ENCODE results near the gene AGBL4.

The AGBL4 gene

DNA sequence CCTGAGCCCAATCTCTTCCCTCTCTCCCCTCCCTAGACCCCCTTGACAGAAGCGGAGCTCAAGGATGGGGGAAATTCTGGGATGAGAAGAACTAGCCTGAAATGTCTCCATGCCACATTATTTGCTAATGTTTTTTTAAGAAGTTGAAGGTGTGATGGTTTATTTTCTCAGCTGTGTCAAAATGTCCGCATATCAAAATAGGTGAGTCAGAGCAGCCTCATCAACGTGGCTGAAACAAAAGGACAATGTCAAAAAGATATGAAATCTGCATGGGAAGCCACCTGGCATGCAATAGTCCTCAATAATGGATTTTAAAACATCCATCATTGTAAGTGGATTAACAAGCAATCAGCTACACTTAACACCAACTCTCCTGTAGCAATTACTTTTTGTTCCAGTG, 1348.5 kb downstream of the AGBL4 start:
- no peak for DNase-seq
- H4K8ac ChIP-seq (ENCODE audit: low read length) = no peak overlapping the region
- H2AFZ ChIP-seq (ENCODE audit: low read depth, low read length) = no peak overlapping the region
- H4K91ac ChIP-seq (ENCODE audit: low read length) = no peak overlapping the region
- H2BK5ac ChIP-seq (ENCODE audit: low read depth, low read length, poor library complexity, severe bottlenecking) = no peak overlapping the region
- H3K4ac ChIP-seq (ENCODE audit: low read depth in 1 of 2, low read length in 2 of 2) = no peak overlapping the region
- H2BK12ac ChIP-seq (ENCODE audit: low read length in 2 of 2) = no peak overlapping the region
- no peak overlapping the region for H2BK120ac ChIP-seq (ENCODE audit: low read depth, low read length)
- no peaks in the 10 kb centered on the region for H3K36me3 ChIP-seq (ENCODE audit: control insufficient read depth in 1 of 2, insufficient read depth in 2 of 2, low read depth in 1 of 2, low read length in 2 of 2)
- H3K23ac ChIP-seq (ENCODE audit: low read length in 2 of 2) = no peak overlapping the region
- H3K4me2 ChIP-seq (ENCODE audit: low read length, poor library complexity, severe bottlenecking) = peak overlapping the region; percentile 51
- H3K79me1 ChIP-seq (replicated peaks; ENCODE audit: low read length, poor library complexity, severe bottlenecking) = no peaks in the 10 kb centered on the region
- H3K27me3 ChIP-seq (ENCODE audit: control insufficient read depth in 1 of 2, insufficient read depth in 1 of 2, low read length in 2 of 2) = no peaks in the 10 kb centered on the region
- no peak overlapping the region for H3K9ac ChIP-seq (ENCODE audit: low read length)
- peaks cover 16% of the 10 kb centered on the region for H3K4me1 ChIP-seq (ENCODE audit: control insufficient read depth, insufficient read depth, low read depth, low read length)
- H3K4me3 ChIP-seq (ENCODE audit: insufficient read depth in 1 of 2, low read depth in 1 of 2, low read length in 2 of 2) = no peak overlapping the region
- no peak overlapping the region for H2BK15ac ChIP-seq (ENCODE audit: low read depth, poor library complexity, severe bottlenecking)
- no peaks in the 10 kb centered on the region for H3K9me3 ChIP-seq (ENCODE audit: control insufficient read depth, low read length)
- 54% methylated on average over 3 of the region's 3 CpGs for WGBS
- no peak overlapping the region for H3K14ac ChIP-seq (ENCODE audit: low read length in 2 of 2)
- H2AK5ac ChIP-seq (ENCODE audit: low read length, severe bottlenecking) = peak overlapping the region; percentile 73
- H3K18ac ChIP-seq (ENCODE audit: low read depth in 1 of 2, low read length in 2 of 2) = no peak overlapping the region
- H3K27ac ChIP-seq (ENCODE audit: low read length, poor library complexity, severe bottlenecking) = peak overlapping the region; percentile 42

DNA sequence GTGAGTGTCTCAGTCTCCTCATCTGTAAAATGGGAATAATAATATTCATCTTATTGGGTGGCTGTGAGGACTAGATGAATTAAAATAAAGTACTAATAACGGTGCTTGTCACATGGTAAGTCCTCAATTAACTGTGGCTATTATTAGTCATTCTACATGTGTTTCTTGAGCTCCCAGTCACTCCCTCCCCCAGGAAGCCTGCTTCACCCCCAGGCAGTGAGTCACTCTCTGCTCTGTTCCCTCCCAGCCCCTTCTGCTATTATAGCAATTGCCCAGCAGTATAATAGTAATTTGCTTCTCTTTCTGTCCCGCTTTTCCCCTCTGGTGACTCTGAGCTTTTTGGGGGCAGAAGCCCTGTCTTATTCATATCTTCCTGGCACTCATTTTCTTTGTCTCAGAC, 1349.1 kb downstream of the AGBL4 start:
- H3K4me1 ChIP-seq (ENCODE audit: control insufficient read depth, insufficient read depth, low read depth, low read length) = peaks cover 16% of the 10 kb centered on the region
- H3K9ac ChIP-seq (ENCODE audit: low read length) = no peak overlapping the region
- DNase-seq = no peak
- H3K4me2 ChIP-seq (ENCODE audit: low read length, poor library complexity, severe bottlenecking) = peak overlapping the region; percentile 51
- no peak overlapping the region for H2AFZ ChIP-seq (ENCODE audit: low read depth, low read length)
- no peak overlapping the region for H3K23ac ChIP-seq (ENCODE audit: low read length in 2 of 2)
- no peak overlapping the region for H2BK15ac ChIP-seq (ENCODE audit: low read depth, poor library complexity, severe bottlenecking)
- no peaks in the 10 kb centered on the region for H3K79me1 ChIP-seq (replicated peaks; ENCODE audit: low read length, poor library complexity, severe bottlenecking)
- no peak overlapping the region for H3K4ac ChIP-seq (ENCODE audit: low read depth in 1 of 2, low read length in 2 of 2)
- no peaks in the 10 kb centered on the region for H3K9me3 ChIP-seq (ENCODE audit: control insufficient read depth, low read length)
- H3K27ac ChIP-seq (ENCODE audit: low read length, poor library complexity, severe bottlenecking) = no peak overlapping the region
- no peak overlapping the region for H2BK120ac ChIP-seq (ENCODE audit: low read depth, low read length)
- H2AK5ac ChIP-seq (ENCODE audit: low read length, severe bottlenecking) = no peak overlapping the region
- H4K8ac ChIP-seq (ENCODE audit: low read length) = no peak overlapping the region
- H4K91ac ChIP-seq (ENCODE audit: low read length) = no peak overlapping the region
- H3K4me3 ChIP-seq (ENCODE audit: insufficient read depth in 1 of 2, low read depth in 1 of 2, low read length in 2 of 2) = no peak overlapping the region
- H3K27me3 ChIP-seq (ENCODE audit: control insufficient read depth in 1 of 2, insufficient read depth in 1 of 2, low read length in 2 of 2) = peaks cover 0 to under 1% of the 10 kb centered on the region in 2 experiments
- H2BK5ac ChIP-seq (ENCODE audit: low read depth, low read length, poor library complexity, severe bottlenecking) = no peak overlapping the region
- WGBS = 50% methylated on average over 2 of the region's 2 CpGs
- H3K18ac ChIP-seq (ENCODE audit: low read depth in 1 of 2, low read length in 2 of 2) = no peak overlapping the region
- H3K36me3 ChIP-seq (ENCODE audit: control insufficient read depth in 1 of 2, insufficient read depth in 2 of 2, low read depth in 1 of 2, low read length in 2 of 2) = no peaks in the 10 kb centered on the region
- no peak overlapping the region for H3K14ac ChIP-seq (ENCODE audit: low read length in 2 of 2)
- no peak overlapping the region for H2BK12ac ChIP-seq (ENCODE audit: low read length in 2 of 2)

DNA sequence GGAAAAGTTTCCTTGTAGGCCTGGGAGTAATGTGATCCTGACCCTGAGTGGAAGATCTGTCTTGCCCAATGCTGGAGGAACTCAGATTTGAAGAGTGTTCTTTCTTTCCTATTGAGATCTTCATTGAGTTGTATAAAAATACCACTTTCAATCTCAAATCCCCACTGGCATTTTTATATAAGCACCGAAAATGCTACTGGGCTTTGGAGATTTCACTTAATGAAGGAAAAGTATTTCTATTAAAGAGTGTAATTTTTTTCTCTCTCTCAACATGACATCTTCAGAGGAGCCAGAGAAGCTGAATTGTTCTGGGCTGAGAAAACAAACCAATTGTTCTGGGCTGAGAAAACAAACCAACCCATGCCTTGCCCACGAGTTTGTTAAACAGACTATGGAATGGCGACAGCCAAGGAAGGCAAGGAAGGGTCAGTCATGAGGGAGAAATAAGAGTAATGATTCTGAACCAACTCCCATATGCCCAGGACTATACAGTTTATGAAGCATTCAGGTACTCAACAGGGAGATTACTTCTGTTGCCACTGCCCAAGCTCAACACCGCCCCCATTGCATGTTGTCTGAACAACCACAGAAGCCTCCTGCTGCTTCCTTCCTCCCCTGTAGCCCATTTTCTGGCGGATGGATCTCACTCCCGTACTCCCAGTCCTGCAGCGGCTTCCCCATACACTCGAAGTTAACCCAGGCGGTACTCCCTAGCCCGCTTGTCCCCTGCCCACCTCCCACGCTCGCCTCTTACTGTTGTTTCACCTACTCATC, 1350.2 kb downstream of the AGBL4 start:
- Histone ChIP-seq H2BK5ac (ENCODE audit: low read depth, low read length, poor library complexity, severe bottlenecking) (no peak overlapping the region), H3K27ac (ENCODE audit: low read length, poor library complexity, severe bottlenecking) (no peak overlapping the region), H2AK5ac (ENCODE audit: low read length, severe bottlenecking) (no peak overlapping the region), H3K9ac (ENCODE audit: low read length) (no peak overlapping the region), H3K9me3 (ENCODE audit: control insufficient read depth, low read length) (no peaks in the 10 kb centered on the region), H3K79me1 (replicated peaks; ENCODE audit: low read length, poor library complexity, severe bottlenecking) (no peaks in the 10 kb centered on the region), H3K4ac (ENCODE audit: low read depth in 1 of 2, low read length in 2 of 2) (no peak overlapping the region), H3K23ac (ENCODE audit: low read length in 2 of 2) (no peak overlapping the region), H2BK15ac (ENCODE audit: low read depth, poor library complexity, severe bottlenecking) (no peak overlapping the region), H3K4me3 (ENCODE audit: insufficient read depth in 1 of 2, low read depth in 1 of 2, low read length in 2 of 2) (no peak overlapping the region), H3K14ac (ENCODE audit: low read length in 2 of 2) (no peak overlapping the region), H2BK12ac (ENCODE audit: low read length in 2 of 2) (no peak overlapping the region), H2AFZ (ENCODE audit: low read depth, low read length) (no peak overlapping the region), H3K27me3 (ENCODE audit: control insufficient read depth in 1 of 2, insufficient read depth in 1 of 2, low read length in 2 of 2) (peaks cover 5 to 11% of the 10 kb centered on the region in 2 experiments), H4K91ac (ENCODE audit: low read length) (no peak overlapping the region), H3K18ac (ENCODE audit: low read depth in 1 of 2, low read length in 2 of 2) (no peak overlapping the region), H3K4me1 (ENCODE audit: control insufficient read depth, insufficient read depth, low read depth, low read length) (peaks cover 16% of the 10 kb centered on the region), H3K36me3 (ENCODE audit: control insufficient read depth in 1 of 2, insufficient read depth in 2 of 2, low read depth in 1 of 2, low read length in 2 of 2) (no peaks in the 10 kb centered on the region), H3K4me2 (ENCODE audit: low read length, poor library complexity, severe bottlenecking) (no peak overlapping the region), H2BK120ac (ENCODE audit: low read depth, low read length) (no peak overlapping the region), H4K8ac (ENCODE audit: low read length) (no peak overlapping the region)
- no peak for DNase-seq
- 28% methylated on average over 9 of the region's 12 CpGs for WGBS

DNA sequence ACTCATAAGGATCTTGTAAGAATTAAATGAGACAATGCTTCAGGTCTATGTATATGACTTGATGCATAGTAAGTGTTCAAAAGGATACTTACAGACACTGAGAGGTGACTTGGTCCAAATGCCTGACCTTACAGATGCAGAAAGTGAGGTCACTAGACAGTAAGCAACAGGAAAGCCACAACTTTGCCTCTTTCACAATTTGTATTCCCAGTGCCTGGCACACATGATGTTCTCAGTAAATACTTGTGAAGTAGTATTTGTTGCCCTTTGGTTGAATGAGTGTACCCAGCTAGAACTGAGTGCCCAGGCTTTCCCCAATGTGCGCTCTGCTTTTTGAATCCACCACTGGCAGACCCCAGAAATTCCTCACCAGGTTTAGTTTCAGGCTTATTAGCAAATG, 1352.2 kb downstream of the AGBL4 start:
- no peak overlapping the region for H3K4ac ChIP-seq (ENCODE audit: low read depth in 1 of 2, low read length in 2 of 2)
- H3K79me1 ChIP-seq (replicated peaks; ENCODE audit: low read length, poor library complexity, severe bottlenecking) = no peaks in the 10 kb centered on the region
- H4K91ac ChIP-seq (ENCODE audit: low read length) = no peak overlapping the region
- no peaks in the 10 kb centered on the region for H3K9me3 ChIP-seq (ENCODE audit: control insufficient read depth, low read length)
- H2BK120ac ChIP-seq (ENCODE audit: low read depth, low read length) = no peak overlapping the region
- H2BK15ac ChIP-seq (ENCODE audit: low read depth, poor library complexity, severe bottlenecking) = no peak overlapping the region
- H4K8ac ChIP-seq (ENCODE audit: low read length) = no peak overlapping the region
- no peak overlapping the region for H2AK5ac ChIP-seq (ENCODE audit: low read length, severe bottlenecking)
- 100% methylated on average over 1 of the region's 1 CpG for WGBS
- H3K27me3 ChIP-seq (ENCODE audit: control insufficient read depth in 1 of 2, insufficient read depth in 1 of 2, low read length in 2 of 2) = peaks cover 14 to 27% of the 10 kb centered on the region in 2 experiments
- H3K4me1 ChIP-seq (ENCODE audit: control insufficient read depth, insufficient read depth, low read depth, low read length) = peaks cover 9% of the 10 kb centered on the region
- DNase-seq = no peak
- H2BK12ac ChIP-seq (ENCODE audit: low read length in 2 of 2) = no peak overlapping the region
- H2AFZ ChIP-seq (ENCODE audit: low read depth, low read length) = no peak overlapping the region
- H3K14ac ChIP-seq (ENCODE audit: low read length in 2 of 2) = no peak overlapping the region
- no peak overlapping the region for H3K27ac ChIP-seq (ENCODE audit: low read length, poor library complexity, severe bottlenecking)
- no peak overlapping the region for H3K23ac ChIP-seq (ENCODE audit: low read length in 2 of 2)
- H3K9ac ChIP-seq (ENCODE audit: low read length) = no peak overlapping the region
- no peak overlapping the region for H3K4me2 ChIP-seq (ENCODE audit: low read length, poor library complexity, severe bottlenecking)
- H2BK5ac ChIP-seq (ENCODE audit: low read depth, low read length, poor library complexity, severe bottlenecking) = no peak overlapping the region
- H3K36me3 ChIP-seq (ENCODE audit: control insufficient read depth in 1 of 2, insufficient read depth in 2 of 2, low read depth in 1 of 2, low read length in 2 of 2) = no peaks in the 10 kb centered on the region
- no peak overlapping the region for H3K18ac ChIP-seq (ENCODE audit: low read depth in 1 of 2, low read length in 2 of 2)
- no peak overlapping the region for H3K4me3 ChIP-seq (ENCODE audit: insufficient read depth in 1 of 2, low read depth in 1 of 2, low read length in 2 of 2)

Measured in mesenchymal stem cell (in vitro differentiated cells and primary cell).